Activated CD8-positive, alpha-beta memory T cell treated with anti-CD3 and anti-CD28 coated beads, Interleukin-2, amount 50 U/mL, for 4 hours (primary cell): ENCODE results near the gene AMZ1.

Experiments
- DNase-seq: peaks from one replicate; pipeline ENCODE4 v3.0.0-alpha.2; 2020

The AMZ1 gene

GRCh38 chr7:2651847-2652735 lies 35.9 kb upstream of the AMZ1 start:
- DNase-seq, result no peak

DNA sequence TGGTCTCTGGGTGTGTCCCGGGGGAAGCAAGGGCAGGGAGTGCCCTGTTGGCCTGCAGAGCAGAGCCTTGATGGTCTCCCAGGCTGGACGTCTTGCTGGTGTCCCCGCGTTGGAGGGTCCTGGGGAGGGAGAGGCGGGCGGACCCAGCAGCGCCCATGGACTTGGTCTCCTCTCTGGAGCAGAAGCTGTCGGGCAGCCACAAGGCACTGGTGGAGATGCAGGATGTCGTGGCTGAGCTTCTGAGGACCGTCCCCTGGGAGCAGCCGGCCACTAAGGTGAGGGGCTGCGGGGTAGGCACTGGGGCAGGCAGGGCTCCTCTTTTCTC lies 35.3 kb upstream of the AMZ1 start:
- no peak for DNase-seq

GRCh38 chr7:2654059-2654458 lies 33.9 kb upstream of the AMZ1 start:
- DNase-seq, result no peak

DNA sequence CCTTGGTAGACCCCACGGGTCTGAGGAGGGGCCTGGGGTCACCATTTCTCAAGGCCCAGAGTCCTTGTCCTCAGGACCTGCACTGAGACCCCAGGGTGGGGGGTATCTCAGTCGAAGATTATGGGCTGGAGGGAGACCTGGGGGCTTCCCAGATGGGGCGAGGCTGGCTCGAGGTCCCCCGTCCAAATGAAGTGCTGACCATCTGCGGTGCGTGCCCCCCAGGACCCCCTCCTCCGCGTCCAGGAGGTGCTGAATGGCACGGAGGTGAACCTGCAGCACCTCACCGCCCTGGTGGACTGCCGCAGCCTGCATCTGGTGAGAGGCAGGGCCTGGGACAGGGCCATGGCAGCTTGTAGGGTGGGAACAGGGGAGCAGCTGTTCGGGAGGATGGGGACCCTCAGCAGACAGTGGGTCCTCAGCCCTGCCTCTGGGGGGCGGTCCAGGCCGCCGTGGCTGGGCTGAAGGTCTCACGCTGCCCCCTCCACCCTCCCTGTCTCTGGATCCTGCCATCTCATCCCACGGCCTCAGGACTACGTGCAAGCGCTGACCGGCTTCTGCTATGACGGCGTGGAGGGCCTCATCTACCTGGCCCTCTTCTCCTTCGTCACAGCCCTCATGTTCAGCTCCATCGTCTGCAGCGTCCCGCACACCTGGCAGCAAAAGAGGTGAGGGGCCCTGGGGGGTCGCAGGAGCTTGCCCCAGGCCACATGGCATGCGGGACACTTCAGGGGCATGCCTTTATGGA lies 32.0 kb upstream of the AMZ1 start:
- DNase-seq, result no peak

DNA sequence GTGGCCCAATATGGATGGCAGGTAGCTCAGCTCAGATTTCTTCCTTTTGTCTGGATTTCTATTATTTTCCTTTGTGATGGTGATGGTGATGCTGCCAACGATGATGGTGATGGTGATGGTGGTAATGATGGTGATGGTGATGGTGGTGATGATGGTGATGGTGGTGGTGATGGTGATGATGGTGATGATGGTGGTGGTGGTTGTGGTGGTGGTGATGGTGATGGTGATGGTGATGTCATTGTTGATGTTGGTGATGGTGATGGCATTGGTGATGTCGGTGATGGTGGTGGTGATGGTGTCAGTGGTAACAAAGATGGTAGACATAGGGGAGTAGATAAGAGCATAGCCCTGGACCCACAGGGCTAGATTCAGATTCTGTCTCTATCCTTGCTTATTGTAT lies 30.8 kb upstream of the AMZ1 start:
- DNase-seq, result no peak

- no peak for DNase-seq
These were observed 29.9 kb upstream of the AMZ1 start for GRCh38 chr7:2657920-2658671.

- DNase-seq, result no peak
These were observed 29.1 kb upstream of the AMZ1 start for GRCh38 chr7:2658941-2659340.

DNA sequence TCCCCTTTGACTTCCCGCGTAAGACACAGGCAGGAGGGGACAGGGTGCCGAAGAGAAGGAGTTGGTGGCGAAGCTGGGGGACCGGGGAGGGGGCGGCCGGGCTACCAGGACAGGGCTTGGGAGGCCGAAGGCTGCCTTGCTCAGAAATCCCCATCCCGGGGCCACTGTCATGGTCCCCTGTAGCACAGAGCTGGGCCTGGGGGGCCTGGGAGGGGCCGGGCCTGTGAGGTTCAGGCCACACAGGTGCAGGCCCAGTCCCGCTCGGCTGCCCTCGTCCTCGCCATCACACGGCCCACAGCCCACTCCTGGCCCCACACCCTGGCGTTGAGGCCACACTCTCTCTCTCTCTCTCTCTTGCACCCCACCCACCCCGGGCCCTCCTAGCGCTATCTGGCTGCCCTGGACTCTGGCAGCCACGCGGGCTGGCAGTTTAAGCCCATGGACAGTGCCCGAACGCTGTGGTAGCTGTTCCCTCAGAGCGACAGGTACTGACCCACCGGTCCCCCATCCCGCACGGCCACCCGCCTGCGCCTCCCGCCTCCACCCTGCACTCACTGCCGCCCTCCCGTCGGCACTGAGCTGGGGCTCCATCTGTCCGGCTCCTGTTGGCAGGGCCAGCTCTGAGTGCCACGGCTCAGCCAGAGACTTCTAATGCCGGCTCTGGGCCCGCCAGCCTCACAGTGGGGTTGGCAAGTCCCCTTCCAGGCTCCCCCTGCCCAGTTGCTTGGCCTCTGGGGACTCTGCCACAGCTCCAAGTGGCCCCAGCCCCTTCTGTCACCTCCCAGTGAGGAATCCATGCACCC lies 28.2 kb upstream of the AMZ1 start:
- DNase-seq, result no peak

DNA sequence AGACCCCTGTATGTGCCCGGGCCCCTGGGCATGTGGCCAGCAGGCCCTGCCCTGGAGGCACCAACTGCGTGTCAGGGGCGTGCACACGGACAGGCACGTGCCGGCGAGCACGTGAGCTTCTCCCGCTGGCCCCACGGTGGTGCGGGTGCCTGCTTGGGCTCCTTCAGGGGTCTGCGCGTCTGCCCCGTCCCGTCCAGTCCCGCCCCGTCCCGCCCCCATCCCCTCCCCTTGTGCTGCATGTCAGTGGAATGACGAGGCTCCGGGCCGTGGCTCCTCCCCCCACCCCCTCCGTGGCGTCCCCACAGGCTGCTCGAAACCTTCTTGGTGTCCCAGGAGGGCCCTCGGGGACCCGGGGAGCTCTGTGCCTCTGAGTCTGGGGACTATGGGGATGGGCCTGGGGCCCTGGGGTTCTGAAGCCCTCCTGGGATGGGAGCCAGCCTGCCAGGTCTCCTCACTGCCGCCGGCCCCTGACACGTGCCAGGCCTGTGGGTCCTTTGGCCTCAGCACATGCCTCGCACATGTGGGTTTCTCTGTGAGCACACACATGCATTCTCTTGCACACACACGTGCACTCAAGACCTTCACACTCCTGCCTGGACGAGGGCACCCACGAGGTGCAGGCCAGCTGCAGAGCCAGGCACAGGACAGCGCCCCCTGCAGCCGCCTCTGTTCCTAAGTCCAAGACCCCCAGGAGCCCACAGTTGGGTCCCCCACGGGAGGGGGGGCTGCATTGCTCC lies 27.5 kb upstream of the AMZ1 start:
- no peak for DNase-seq

- no peak for DNase-seq
These were observed 26.9 kb upstream of the AMZ1 start for GRCh38 chr7:2661096-2661449.

DNA sequence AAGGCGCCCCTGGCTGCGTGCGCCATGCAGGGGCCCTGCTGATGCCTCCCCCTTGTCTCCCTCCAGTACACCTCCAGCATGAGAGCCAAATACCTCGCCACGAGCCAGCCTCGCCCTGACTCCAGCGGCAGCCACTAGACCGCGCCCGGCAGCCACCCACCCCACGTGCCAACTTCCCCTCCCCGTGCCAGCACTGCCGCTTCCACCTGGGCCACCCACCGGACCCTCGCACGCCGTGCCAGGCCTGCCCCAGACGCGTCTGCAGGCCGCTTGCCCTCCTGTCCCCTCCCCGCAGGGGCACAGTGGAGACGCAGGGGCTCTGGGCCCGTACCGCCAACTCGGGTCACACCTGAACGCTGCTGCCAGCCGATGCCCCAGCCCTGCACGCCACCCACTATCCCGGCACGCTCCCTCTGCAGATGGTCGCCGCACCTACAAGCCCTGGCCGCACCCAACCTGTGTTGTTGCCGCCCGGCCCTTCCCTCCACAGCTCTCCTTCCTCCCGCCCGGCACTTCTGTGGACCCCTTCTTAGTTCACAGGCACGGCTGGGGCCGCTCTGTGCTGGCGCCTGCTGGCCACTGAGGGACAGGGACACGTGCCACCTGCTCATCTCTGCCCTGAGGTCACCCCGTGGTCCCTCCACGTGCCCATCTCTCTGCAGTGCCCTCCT lies 26.3 kb upstream of the AMZ1 start:
- no peak for DNase-seq

DNA sequence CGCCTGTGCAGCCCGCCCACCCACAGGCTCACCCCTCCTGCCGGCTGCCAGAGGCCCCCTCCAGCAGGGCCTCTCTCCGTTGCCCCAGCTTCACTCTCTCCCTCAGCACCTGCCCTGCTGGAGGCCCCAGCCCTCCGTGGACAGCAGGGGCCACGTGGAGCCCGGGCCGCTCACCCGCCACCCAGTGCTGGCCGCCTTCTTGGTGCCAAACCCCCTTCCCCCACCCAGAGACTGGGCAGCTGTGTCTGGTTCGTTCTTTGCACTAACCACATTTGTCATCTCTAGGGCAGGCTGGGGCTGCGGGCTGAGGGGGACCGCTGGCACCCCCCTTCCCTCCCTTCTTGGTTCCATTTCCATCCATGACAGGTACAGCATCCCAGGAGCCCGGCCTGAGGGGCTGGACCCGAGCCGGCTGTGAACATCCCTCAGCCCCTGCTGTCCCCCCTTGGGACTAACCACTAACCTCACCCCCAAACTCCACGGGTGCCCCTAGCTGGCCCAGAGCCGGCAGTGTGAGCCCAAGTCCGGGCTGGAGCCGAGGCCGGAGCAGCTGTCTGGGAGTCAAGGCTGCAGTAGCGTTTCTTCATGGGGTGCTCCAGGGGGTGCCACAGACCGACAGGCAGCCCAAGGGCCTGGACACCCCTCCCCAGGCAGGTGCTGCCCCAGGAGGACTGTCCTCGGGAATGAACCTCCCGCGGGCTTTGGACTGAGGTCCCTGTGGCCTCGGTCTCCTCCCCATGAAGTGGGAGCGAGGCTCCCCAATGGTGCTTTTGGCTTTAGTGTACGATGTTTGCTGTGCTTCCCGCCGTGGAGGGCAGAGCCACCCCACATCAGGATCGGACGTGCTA lies 25.5 kb upstream of the AMZ1 start:
- no peak for DNase-seq

DNA sequence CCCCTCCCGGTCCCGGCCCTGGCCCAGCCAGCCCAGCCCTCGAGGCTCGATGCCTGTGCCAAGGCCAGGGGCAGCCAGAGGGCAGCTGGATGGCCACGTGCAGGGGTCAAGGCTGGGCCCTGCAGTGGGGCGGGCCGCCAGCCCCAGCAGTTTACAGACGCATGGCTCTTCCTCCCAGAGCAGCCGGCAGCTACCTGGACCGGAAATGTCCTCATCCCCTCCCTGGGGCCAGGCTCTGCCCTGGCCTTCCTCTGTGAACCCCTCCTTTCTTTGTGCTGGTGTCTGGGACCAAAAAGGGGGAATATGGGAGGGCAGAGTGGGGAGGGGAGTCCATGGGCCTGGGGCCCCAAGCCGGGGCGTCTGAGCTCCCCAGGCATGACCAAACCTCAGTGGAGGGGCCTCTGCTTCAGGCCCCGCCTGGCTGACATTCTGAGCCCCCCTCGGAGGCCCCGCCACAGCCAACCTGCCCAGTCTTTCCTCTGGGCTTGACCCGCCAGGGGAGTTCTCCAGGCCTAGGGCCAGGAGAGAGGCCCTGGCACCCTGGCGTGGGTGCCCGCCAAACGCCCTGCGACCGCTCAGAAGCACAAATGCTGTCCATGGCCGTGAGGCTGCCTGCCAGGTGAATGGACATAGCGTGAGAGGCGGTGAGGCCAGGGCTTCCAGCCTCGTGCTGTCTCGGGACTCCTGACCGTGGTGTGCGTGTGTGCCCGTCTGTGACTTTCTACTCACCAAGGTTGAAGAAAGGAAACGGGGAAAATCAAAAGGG lies 24.7 kb upstream of the AMZ1 start:
- no peak for DNase-seq

DNA sequence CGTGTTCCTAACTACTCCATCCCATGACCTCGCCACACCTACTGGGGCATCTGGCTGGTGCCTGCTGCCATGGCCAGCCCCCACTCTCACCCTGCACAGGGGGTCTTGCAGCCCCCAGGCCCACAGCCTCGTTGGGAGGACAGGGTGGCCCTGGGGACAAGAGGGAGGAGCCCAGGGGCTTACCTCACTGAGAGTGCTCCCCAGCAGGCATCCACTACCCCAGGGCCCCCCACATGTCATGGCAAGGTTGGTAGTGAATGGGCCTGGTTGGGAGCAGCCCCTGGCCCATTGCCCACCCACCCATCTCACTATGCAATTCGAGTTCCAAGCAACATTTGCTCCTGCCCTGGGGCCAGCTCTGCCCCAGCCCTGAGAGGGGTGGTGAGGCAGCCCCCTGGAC lies 24.0 kb upstream of the AMZ1 start:
- DNase-seq, result no peak

GRCh38 chr7:2665359-2665791 lies 22.6 kb upstream of the AMZ1 start:
- no peak for DNase-seq

- no peak for DNase-seq
These were observed 21.8 kb upstream of the AMZ1 start for GRCh38 chr7:2666155-2666554.

DNA sequence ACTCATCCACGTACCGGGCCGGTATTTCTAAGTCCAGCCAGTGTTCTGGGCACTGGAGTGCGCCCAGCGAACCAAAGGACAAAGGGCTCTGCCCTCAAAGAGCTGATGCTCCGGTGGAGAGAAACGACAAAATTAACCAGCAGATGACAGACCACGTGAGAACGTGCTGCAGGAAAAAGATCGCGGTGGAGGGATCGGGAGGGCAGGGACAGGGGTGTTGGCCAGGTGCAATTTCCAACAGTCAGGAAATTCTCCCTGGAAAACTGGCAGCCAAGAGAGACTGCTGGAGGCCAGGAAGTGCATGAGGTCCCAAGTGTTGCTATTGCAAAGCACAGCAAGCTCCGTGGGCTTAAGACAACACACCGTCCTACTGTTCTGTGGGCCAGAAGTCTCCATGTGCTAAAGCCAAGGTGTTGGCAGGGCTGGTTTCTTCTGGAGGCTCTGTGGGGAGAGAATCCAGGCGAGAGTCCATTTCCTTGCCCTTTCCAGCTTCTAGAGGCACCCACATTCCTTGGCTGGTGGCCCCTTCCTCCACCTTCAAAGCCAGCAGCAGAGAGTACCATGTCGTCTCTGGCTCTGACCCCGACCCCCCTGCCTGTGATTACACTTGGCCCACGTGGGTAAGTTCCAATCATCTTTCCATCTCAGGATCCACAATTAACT lies 21.3 kb upstream of the AMZ1 start:
- DNase-seq, result no peak

DNA sequence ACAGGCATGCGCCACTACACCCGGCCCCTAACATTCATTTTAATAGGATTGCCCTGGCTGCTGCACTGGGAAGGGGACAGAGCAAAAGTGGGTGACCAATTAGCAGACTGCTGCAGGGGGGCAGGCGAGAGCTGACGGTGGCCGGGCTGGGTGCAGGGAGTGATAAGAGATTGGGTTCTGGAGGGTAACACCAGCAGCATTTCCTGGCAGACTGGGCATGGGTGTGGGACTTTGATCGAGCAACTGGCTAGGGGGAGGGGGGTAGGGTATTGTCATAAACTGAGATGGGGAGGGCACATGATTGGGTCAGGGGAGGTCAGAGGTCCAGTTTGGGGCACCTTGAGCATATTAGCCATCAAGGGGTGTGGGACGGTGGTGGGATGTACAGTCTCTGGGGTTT lies 20.2 kb upstream of the AMZ1 start:
- no peak for DNase-seq

- DNase-seq, result no peak
These were observed 19.6 kb upstream of the AMZ1 start for GRCh38 chr7:2668401-2668800.
